Pons (tissue), 1 donor: Measurements from ENCODE around the gene NFYC.

Experiments used
- DNase-seq: peaks from one replicate; pipeline ENCODE4 v3.0.0-alpha.2; 2016; ENCODE audit warnings: low spot score

The NFYC gene

GRCh38 chr1:40691538-40692428 lies at the start of gene NFYC:
Gene NFYC (plus strand): TSS chr1:40691704. CDS start chr1:40738844, 47,140 bp downstream.
- DNase-seq: peak; percentile 98

GRCh38 chr1:40645118-40645680 lies 46.3 kb upstream of the NFYC start:
- DNase-seq: no peak

- no peak for DNase-seq
Observed at GRCh38 chr1:40646315-40646714, 45.2 kb upstream of the NFYC start.

- no peak for DNase-seq
Observed at GRCh38 chr1:40648200-40648599, 43.3 kb upstream of the NFYC start.

- DNase-seq: no peak
Observed at GRCh38 chr1:40648928-40649591, 42.4 kb upstream of the NFYC start.

GRCh38 chr1:40649592-40649930 lies 41.9 kb upstream of the NFYC start:
- no peak for DNase-seq

- no peak for DNase-seq
Observed at GRCh38 chr1:40650075-40650474, 41.4 kb upstream of the NFYC start.

- no peak for DNase-seq
Observed at GRCh38 chr1:40651138-40651857, 40.2 kb upstream of the NFYC start.

GRCh38 chr1:40652468-40652867 lies 39.0 kb upstream of the NFYC start:
- DNase-seq: no peak

- no peak for DNase-seq
Observed at GRCh38 chr1:40652979-40653378, 38.5 kb upstream of the NFYC start.

GRCh38 chr1:40653851-40654537 lies 37.5 kb upstream of the NFYC start:
- no peak for DNase-seq

GRCh38 chr1:40657046-40657445 lies 34.5 kb upstream of the NFYC start:
- no peak for DNase-seq

GRCh38 chr1:40658751-40659648 lies 32.5 kb upstream of the NFYC start:
- no peak for DNase-seq

- no peak for DNase-seq
Observed at GRCh38 chr1:40659649-40659947, 31.9 kb upstream of the NFYC start.

- DNase-seq: no peak
Observed at GRCh38 chr1:40661678-40662077, 29.8 kb upstream of the NFYC start.

- no peak for DNase-seq
Observed at GRCh38 chr1:40662151-40662550, 29.4 kb upstream of the NFYC start.

- no peak for DNase-seq
Observed at GRCh38 chr1:40662864-40663263, 28.6 kb upstream of the NFYC start.

- no peak for DNase-seq
Observed at GRCh38 chr1:40663324-40664166, 28.0 kb upstream of the NFYC start.

GRCh38 chr1:40664167-40664537 lies 27.4 kb upstream of the NFYC start:
- no peak for DNase-seq

- DNase-seq: no peak
Observed at GRCh38 chr1:40664791-40665190, 26.7 kb upstream of the NFYC start.
